GM19239 (cell line): ENCODE results near the gene SARNP.
A peak's percentile ranks its signal among the peaks of the same experiment; 100 is the strongest.

ENCODE experiments used
- DNase-seq: peaks from one replicate; pipeline ENCODE4 v3.0.0; 2011; ENCODE audit warnings: low spot score; ENCODE audit not compliant: insufficient read length
- FAIRE-seq: peaks from 2 replicates; lab custom pipeline; 2011; peaks lifted over from hg19 to GRCh38; lab: Jason Lieb, UNC

Gene SARNP

GRCh38 chr12:55715833-55716581 lies 101.5 kb downstream of the SARNP start, which contains the start of gene BLOC1S1:
Gene BLOC1S1 (plus strand): TSS chr12:55716046. CDS start chr12:55716052, 6 bp downstream.
- FAIRE-seq = peak; percentile 94
- DNase-seq = peak; percentile 94

- FAIRE-seq (no peak), DNase-seq (no peak)
These were observed 102.3 kb downstream of the SARNP start for GRCh38 chr12:55715169-55715764.

GRCh38 chr12:55713721-55714120 lies 103.8 kb downstream of the SARNP start:
- no peak for DNase-seq
- no peak for FAIRE-seq

- FAIRE-seq (no peak), DNase-seq (no peak)
These were observed 104.7 kb downstream of the SARNP start for GRCh38 chr12:55712700-55713415.

GRCh38 chr12:55711786-55712553 lies 105.6 kb downstream of the SARNP start:
- DNase-seq = no peak
- no peak for FAIRE-seq

GRCh38 chr12:55708695-55709233 lies 108.8 kb downstream of the SARNP start:
- DNase-seq = no peak

GRCh38 chr12:55707841-55708694 lies 109.5 kb downstream of the SARNP start, which contains the start of gene ITGA7:
Gene ITGA7 (minus strand): TSS chr12:55707904. CDS start chr12:55707682, 222 bp downstream.
- DNase-seq = peak; percentile 57

More at GRCh38 chr12:55708695-55709233, 108.8 kb downstream of the SARNP start:
- FAIRE-seq = no peak

More at GRCh38 chr12:55707841-55708694, 109.5 kb downstream of the SARNP start, which contains the start of gene ITGA7:
- no peak for FAIRE-seq
